NCI-H1694 (cell line): ENCODE results near the gene NCAPD2.
"Not testable (repeated sequence)": the region's sequence is repeated elsewhere in the genome, so short reads cannot be mapped to it uniquely, and the experiment has no call there.

Experiments
- DNase-seq: peaks from one replicate; lab custom pipeline; 2025; lab: John Stamatoyannopoulos, UW

NCAPD2 gene

GRCh38 chr12:6463216-6463615 lies 30.7 kb upstream of the NCAPD2 start:
- DNase-seq: no peak

GRCh38 chr12:6463858-6464257 lies 30.0 kb upstream of the NCAPD2 start:
- no peak for DNase-seq

- no peak for DNase-seq
Observed at GRCh38 chr12:6464531-6464930, 29.4 kb upstream of the NCAPD2 start.

- peak; percentile 82 for DNase-seq
Observed at GRCh38 chr12:6465467-6466183, 28.3 kb upstream of the NCAPD2 start.

GRCh38 chr12:6466184-6466573 lies 27.7 kb upstream of the NCAPD2 start:
- no peak for DNase-seq

GRCh38 chr12:6466751-6467150 lies 27.2 kb upstream of the NCAPD2 start:
- DNase-seq: not testable (repeated sequence)

GRCh38 chr12:6467571-6468282 lies 26.2 kb upstream of the NCAPD2 start:
- not testable (repeated sequence) for DNase-seq

- DNase-seq: no peak
Observed at GRCh38 chr12:6468283-6468575, 25.7 kb upstream of the NCAPD2 start.

GRCh38 chr12:6469092-6469491 lies 24.8 kb upstream of the NCAPD2 start:
- no peak for DNase-seq

- DNase-seq: no peak
Observed at GRCh38 chr12:6469609-6470374, 24.1 kb upstream of the NCAPD2 start.

GRCh38 chr12:6470375-6471163 lies 23.3 kb upstream of the NCAPD2 start, which contains the start of gene VAMP1:
Gene VAMP1 (minus strand): TSS chr12:6470677. CDS start chr12:6470531, 146 bp downstream.
- DNase-seq: peak; percentile 97

GRCh38 chr12:6471989-6472360 lies 21.9 kb upstream of the NCAPD2 start:
- no peak for DNase-seq

- no peak for DNase-seq
Observed at GRCh38 chr12:6472491-6472890, 21.4 kb upstream of the NCAPD2 start.

GRCh38 chr12:6475233-6475975 lies 18.5 kb upstream of the NCAPD2 start:
- not testable (repeated sequence) for DNase-seq

GRCh38 chr12:6476489-6476888 lies 17.4 kb upstream of the NCAPD2 start:
- DNase-seq: no peak

- not testable (repeated sequence) for DNase-seq
Observed at GRCh38 chr12:6477601-6478377, 16.1 kb upstream of the NCAPD2 start.

GRCh38 chr12:6478416-6478815 lies 15.5 kb upstream of the NCAPD2 start:
- DNase-seq: no peak

- no peak for DNase-seq
Observed at GRCh38 chr12:6488240-6488639, 5.7 kb upstream of the NCAPD2 start.

GRCh38 chr12:6489449-6489848 lies 4.5 kb upstream of the NCAPD2 start:
- DNase-seq: no peak

GRCh38 chr12:6490673-6491072 lies 3.2 kb upstream of the NCAPD2 start:
- DNase-seq: not testable (repeated sequence)
